GM21717 (cell line): ENCODE measurements around the gene ZFP36L2.
A peak's percentile ranks its signal among the peaks of the same experiment; 100 is the strongest.

Experiments
- ATAC-seq: cut with Tn5 transposase; IDR thresholded peaks from one replicate; pipeline ENCODE4 v1.9.1; 2021; ENCODE audit warnings: mild to moderate bottlenecking, moderate library complexity; ENCODE audit not compliant: unreplicated experiment

The ZFP36L2 gene

DNA sequence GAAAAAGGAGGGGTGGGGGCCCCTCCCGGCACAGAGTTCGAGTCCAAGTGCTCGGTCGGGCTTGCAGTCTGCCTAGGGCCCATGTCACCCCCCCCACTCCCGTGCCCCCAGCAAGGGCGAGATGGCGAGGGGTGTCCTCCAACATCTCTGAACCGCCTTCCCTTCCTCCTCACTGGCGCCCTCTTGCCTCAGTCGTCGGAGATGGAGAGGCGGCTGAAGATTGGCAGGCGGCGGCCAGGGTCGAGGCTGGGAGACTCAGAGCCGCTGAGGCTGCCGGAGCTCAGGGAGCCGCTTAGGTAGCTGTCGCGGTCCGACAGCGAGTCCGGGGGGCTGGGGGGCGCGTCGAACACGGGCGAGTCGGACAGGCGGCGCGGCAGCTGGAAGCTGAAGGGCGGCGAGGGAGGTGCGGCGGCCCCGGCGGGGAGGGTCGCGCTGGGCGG, 2.3 kb downstream of the ZFP36L2 start:
- ATAC-seq = no peak

DNA sequence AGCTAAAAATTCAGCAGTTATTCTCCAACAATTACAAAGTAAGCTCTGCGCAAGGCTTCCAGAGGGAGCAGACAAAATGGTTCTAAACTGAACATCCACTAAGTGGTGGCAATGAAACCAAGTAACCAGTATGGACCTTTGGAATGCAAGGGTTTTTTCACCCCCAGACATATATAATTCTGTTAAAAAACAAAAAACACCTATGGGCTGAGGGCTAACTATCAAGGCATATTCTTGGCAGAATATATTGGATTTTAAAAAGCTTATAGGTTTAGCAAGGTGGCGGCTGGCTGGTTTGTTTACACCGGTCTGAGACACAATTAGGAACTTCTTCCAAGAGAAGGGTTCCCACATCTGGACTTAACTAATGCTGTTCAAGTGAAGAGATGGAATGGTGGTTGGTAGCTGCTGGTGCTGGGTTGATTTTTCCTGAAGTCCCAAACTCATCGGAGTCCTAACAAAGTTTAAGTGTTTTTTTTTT, 2.8 kb downstream of the ZFP36L2 start:
- no peak for ATAC-seq

DNA sequence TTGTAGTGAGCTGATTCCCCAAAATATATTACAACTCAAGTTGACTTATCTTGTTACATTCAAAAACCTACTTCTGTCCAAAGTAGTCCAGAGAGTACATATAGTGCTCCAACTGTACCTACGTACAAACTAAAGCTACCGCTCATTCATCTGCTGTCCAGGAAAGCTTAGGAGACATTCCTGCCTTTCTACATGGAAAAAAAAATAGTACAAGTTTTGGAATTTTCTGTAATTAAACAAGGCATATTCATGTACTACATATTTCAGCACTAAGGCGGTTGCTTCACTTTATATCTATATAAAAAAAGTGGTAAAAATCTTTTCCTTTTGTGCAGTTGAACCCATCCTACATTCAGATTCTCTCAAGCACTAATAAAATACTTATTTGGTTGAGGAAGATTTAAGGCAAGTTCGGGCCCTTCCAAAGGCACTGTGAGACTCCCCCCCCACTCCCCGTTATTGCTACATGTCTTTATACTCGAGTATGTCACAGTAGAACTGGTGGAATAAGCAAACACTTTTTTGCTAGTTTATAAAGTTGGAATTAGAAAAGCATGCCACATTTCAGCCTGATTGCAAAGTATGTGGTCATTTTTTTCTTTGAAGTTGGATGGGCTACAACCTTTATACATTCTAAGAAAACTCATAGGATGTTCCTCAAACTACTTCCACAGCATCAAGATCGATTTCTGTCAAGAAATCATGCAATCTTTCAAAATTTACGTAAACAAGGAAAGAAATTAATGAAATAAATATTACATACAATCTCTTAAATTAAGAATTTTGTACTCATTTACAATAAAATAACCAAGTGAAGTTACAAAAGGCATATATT, 3.7 kb downstream of the ZFP36L2 start:
- ATAC-seq = no peak

GRCh38 chr2:43221763-43222474, 4.5 kb downstream of the ZFP36L2 start:
- no peak for ATAC-seq

- no peak for ATAC-seq
Observed at GRCh38 chr2:43221124-43221762, 5.2 kb downstream of the ZFP36L2 start.

GRCh38 chr2:43220760-43221123, 5.7 kb downstream of the ZFP36L2 start:
- ATAC-seq = no peak

DNA sequence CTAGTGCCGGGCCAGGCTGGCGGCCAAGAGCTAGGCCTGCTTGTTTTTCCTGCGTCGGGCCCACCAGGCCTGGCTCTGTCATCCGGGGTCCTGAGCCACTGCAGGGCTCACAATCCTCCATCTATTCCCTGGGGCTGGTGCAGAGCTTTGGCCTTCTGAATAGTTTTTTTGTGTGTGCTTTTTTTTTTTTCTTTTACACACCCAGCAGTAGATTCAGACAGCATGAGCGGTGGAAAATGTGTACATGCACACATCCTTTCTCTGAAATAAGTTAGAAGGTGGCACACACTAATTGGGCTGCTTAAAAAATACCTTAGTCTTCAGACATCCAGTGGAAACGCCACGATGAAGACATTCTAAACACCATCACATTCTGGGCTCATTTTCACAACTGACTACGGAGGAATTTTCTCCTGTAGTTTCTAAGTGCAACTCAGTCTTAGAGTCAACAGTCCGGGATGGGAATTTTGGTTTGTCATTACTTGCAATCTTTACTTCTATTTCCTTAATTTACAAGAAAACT, 6.1 kb downstream of the ZFP36L2 start:
- ATAC-seq = no peak

DNA sequence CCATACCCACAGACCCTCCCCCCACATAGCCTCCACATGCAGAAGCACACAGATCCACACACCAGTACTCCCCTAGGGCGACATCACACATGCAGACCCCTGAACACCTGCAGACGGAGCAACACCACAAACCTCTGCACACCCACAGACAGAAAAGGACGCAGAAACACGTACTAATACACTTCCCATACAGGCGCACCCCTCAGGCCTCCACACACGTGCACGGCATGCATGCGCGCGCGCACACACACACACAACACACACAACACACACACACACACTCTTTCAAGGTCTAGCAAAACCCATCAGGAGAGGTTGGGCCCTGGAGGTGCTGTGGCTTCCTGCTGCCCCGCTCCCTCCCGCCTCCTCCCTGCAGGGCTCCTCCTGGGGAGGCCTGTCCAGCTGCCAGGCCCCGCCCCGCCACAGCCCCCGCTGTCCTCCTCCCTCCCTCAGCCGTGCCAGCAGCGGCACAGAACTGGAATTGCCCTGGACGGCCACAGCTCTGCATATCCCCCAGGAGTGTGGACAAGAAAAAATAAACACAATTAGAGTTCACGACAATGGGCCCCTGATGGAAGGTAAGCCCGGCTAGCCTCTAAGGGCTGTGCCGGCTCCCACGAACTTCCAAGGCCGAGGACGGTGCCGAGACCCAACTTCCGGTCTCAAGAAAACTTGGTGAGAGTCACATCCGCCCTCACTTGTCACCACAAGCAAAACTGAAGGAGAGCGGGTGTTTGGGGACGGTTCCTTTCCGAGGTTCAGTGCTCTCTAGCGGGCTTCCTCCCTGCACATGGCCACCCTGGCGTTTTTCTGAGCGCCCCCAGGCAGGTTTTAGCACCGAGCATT, 6.8 kb downstream of the ZFP36L2 start:
- ATAC-seq = peak; percentile 49

DNA sequence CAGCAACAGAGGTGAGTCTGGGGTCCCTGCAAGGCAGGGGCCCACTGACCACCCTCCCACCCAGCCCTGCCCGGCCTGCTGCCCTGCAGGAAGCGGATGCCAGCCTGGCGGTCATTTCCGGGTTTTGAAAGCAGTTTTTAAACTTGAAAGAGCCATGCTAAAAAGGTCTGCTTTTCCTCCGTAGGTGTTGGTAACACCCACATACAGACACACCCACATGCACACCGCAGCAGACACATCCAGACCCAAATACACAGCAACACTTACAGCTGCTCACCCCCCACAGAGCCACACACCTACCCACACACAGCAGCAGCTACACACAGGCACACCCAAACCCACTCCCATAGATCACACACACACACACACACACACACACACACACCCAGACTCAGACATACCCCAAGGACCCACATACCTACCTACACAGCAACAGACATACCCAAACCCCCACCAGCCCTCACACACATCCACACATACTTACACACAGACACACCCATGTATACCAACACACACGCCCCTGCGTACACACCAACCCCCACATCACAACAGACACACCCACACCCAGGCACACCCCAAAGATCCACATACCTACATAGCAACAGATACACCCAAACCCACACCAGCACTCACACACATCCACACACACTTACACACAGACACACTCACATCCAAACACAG, 7.6 kb downstream of the ZFP36L2 start:
- peak; percentile 33 for ATAC-seq

DNA sequence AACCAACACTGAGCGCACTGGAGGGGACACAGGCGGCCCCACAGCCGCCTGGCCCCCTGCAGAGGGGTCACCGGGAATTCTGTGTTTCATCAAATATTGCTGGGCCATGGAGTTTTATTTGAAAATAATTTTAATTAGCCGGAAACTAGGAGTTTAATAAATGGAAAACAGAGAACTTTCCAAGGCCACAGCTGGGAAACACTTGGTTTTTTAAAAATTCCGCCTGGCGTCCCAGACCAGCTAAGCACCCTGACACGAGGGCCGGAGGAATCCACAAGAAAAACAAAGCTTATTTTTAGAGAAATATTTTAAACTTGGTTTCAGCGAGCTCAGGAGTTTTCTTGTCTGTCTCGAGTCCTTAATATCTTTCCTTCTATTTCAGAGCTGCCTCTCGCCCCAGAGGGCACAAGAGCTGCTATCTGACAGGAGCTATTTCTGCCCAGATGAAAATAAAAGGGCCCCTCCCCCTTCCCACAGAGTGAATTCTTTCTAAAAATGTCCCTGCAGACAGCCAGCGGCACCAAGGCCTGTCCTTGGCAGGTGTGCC, 8.2 kb downstream of the ZFP36L2 start:
- peak; percentile 0 for ATAC-seq

GRCh38 chr2:43217228-43218154, 8.9 kb downstream of the ZFP36L2 start:
- ATAC-seq = no peak

DNA sequence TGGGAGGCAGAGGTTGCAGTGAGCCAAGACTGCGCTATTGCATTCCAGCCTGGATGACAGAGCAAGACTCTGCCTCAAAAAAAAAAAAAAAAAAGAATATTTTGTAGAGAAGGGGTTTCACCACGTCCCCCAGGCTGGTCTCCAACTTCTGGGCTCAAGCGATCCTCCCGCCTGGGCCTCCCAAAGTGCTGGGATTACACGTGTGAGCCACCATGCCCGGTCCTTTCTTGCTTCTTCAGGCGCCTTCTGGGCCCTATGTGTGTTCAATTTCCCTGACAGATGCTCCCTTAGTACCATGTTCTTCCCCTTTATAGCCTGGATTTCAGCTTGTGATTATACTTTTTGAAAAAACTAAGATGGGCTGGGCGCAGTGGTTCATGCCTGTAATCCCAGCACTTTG, 9.8 kb downstream of the ZFP36L2 start:
- no peak for ATAC-seq

- no peak for ATAC-seq
Observed at GRCh38 chr2:43215673-43216255, 10.6 kb downstream of the ZFP36L2 start.

DNA sequence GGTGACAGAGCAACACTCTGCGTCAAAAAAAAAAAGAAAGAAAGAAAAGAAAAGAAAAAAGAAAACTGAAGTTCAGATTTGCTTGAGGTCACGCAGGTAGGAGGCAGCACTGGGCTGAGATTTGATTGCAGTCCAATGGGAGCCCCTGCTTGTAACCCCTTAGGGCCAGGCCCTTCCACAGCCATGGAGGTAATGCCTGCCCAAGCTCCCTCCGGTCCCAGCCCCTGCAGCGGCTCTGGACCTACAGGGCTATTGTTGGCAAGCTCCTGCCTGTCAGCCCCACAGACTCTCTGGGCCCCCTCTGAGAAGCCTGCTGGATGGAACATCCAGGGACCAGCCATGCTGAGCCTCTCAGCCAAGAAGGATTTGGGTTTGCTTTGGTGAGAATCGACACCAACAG, 12.2 kb downstream of the ZFP36L2 start:
- no peak for ATAC-seq

DNA sequence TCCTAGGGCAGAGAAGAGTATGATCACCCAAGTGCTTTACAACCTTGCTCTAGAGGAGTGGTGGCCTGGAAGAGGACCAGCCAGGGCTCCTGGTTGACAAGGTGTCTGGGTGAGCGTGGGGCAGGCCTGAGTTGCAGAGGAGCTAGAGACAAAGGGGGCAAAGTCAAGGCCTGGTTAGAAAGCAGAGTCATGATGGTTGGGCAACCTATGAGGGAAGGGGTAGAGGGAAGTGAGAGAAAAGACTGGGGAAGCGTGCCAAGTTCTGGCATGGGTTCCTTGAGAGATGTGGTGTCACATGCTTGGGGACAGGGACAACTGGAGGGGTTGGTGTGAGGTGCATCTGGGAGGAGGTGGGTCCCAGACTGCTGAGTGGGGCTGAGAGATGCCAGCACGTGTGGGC, 13.5 kb downstream of the ZFP36L2 start:
- no peak for ATAC-seq

DNA sequence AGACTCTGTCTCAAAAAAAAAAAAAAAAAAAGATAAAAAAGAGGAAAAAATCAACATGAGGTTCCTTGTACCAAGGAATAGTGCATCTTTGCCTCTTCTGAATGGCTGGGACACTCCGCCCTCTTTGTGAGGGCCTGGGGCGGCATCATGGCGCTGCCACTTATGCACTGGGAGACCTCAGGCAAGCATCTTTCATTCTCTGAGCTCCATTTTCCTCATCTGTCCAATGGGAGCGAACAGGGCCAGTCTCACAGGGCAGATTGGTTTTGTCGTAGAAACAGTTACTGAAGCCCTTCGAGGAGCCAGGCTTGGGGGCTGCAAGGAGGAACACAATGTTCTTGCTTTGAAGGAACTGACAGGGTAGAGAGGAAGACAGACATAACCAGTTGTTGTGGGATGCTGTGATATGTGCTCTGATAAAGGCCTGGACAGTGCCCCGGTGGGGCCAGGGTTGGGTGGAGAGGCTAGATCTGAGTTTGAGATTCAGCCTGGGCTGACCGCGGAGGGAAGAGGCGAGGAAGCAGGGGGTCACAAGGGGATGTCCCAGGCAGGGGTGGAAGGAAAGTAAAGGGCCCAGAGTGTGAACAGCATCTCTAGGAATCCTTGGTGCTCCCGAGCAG, 14.1 kb downstream of the ZFP36L2 start:
- ATAC-seq = no peak

- ATAC-seq = no peak
Observed at GRCh38 chr2:43210467-43211303, 15.7 kb downstream of the ZFP36L2 start.
